D721Med (cell line): Measurements from ENCODE around the gene SNTA1.
"Not testable (repeated sequence)": the region's sequence is repeated elsewhere in the genome, so short reads cannot be mapped to it uniquely, and the experiment has no call there.

Experiments
- DNase-seq: peaks from one replicate; pipeline ENCODE4 v3.0.0; 2011; ENCODE audit warnings: low spot score; ENCODE audit not compliant: insufficient read length
- FAIRE-seq: peaks from 2 replicates; lab custom pipeline; 2011; peaks lifted over from hg19 to GRCh38; lab: Jason Lieb, UNC
- TF ChIP-seq, protein P1 (sequence below): IDR thresholded peaks from 2 replicates; pipeline ENCODE4 v1.5.1; 2012; ENCODE audit warnings: mild to moderate bottlenecking, control low read depth; ENCODE audit not compliant: insufficient read depth; ENCODE audit errors: missing control alignments

SNTA1 gene

GRCh38 chr20:33401184-33401920, 42.2 kb downstream of the SNTA1 start, which contains the start of gene CDK5RAP1:
Gene CDK5RAP1, minus strand, starts transcription at chr20:33401519. Its CDS starts 4,455 bp downstream, at chr20:33397064.
- TF ChIP-seq, protein P1, sequence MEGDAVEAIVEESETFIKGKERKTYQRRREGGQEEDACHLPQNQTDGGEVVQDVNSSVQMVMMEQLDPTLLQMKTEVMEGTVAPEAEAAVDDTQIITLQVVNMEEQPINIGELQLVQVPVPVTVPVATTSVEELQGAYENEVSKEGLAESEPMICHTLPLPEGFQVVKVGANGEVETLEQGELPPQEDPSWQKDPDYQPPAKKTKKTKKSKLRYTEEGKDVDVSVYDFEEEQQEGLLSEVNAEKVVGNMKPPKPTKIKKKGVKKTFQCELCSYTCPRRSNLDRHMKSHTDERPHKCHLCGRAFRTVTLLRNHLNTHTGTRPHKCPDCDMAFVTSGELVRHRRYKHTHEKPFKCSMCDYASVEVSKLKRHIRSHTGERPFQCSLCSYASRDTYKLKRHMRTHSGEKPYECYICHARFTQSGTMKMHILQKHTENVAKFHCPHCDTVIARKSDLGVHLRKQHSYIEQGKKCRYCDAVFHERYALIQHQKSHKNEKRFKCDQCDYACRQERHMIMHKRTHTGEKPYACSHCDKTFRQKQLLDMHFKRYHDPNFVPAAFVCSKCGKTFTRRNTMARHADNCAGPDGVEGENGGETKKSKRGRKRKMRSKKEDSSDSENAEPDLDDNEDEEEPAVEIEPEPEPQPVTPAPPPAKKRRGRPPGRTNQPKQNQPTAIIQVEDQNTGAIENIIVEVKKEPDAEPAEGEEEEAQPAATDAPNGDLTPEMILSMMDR: no peak
- DNase-seq (peak; percentile 55), FAIRE-seq (no peak)

- DNase-seq (no peak), FAIRE-seq (no peak)
- TF ChIP-seq, protein P1: no peak
These were observed 42.8 kb downstream of the SNTA1 start for GRCh38 chr20:33400812-33401183.

DNA sequence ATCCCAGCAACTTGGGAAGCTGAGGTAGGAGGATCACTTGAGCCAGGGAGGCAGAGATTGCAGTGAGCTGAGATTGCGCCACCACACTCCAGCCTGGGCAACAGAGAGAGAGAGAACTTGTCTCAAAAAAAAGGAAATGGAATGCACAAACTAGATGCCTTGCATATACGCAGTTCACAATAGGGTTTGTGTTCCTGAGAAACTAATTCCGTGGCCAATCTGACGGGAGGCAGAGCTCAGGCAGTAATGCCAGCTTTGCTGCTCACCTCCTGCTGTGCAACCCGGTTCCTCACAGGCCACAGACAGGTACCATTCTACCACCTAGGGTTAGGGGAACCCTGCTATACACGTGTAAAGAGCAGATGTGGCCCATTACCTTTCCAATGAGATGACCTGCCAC, 43.6 kb downstream of the SNTA1 start:
- FAIRE-seq (no peak), DNase-seq (no peak)
- TF ChIP-seq, protein P1: no peak

- TF ChIP-seq, protein P1: peak; percentile 8
- DNase-seq (no peak), FAIRE-seq (no peak)
These were observed 48.8 kb downstream of the SNTA1 start for GRCh38 chr20:33394718-33395117.

DNA sequence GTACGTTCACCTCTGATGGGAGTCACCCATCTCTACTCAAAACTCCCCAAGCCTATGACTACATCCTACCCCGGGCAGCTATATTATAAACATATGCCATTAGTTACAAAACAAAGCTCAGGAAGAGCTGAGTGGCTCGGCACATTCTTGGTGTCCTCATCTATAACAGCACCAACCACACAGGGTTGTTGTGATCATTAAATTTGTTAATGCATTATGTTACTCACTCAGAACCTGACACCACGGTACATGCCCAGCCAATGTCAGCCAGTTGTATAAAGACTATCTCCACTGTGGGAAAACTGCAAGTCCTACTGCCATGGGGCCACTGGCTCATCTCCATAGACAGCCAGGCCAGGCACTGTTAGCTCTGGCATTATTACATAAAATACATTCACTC, 50.0 kb downstream of the SNTA1 start:
- TF ChIP-seq, protein P1: no peak
- FAIRE-seq: no peak
- DNase-seq: no peak

GRCh38 chr20:33391722-33392415, 51.7 kb downstream of the SNTA1 start:
- DNase-seq: peak; percentile 67
- peak; percentile 44 for FAIRE-seq
- TF ChIP-seq, protein P1: no peak

DNA sequence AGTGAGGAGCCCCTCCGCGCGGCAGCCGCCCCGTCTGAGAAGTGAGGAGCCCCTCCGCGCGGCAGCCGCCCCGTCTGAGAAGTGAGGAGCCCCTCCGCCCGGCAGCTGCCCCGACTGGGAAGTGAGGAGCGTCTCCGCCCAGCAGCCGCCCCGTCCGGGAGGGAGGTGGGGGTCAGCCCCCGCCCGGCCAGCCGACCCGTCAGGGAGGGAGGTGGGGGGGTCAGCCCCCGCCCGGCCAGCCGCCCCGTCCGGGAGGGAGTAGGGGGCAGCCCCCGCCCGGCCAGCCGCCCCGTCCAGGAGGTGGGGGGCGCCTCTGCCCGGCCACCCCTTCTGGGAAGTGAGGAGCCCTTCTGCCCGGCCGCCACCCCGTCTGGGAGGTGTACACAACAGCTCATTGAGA, 54.2 kb downstream of the SNTA1 start:
- DNase-seq, FAIRE-seq: not testable (repeated sequence)
